Activated B cell treated with CpG ODN at 0.5 μM for 24 hours (primary cell): Measurements from ENCODE around the gene GRIK3. TPM values are rescaled to one million over a fixed set of nuclear protein-coding genes. Genes with fewer than 3 reads are reported as not detected.

Experiments
- ATAC-seq: fragments of 200-7000 bp; cut with Tn5 transposase; one replicate; pipeline ENCODE4 v1.10.0; 2021; ENCODE audit warnings: low read depth, mild to moderate bottlenecking, moderate library complexity
- CTCF ChIA-PET: fragments of 350-600 bp; sonication (Branson Sonifier 250); formaldehyde crosslinking; loops from one replicate; lab custom pipeline; 2021; ENCODE audit warnings: antibody characterized with exemption; lab: Charles Lee
- POLR2A ChIA-PET: fragments of 350-600 bp; sonication (Branson Sonifier 250); formaldehyde crosslinking; loops from one replicate; lab custom pipeline; 2021; ENCODE audit warnings: antibody characterized with exemption; lab: Charles Lee
- DNase-seq: peaks from one replicate; pipeline ENCODE4 v3.0.0; 2022
- H3K27ac Mint-ChIP-seq: one replicate; pipeline ENCODE4 v1.8.0; 2020; ENCODE audit warnings: mixed read lengths
- H3K27me3 Mint-ChIP-seq: one replicate; pipeline ENCODE4 v1.8.0; 2021; ENCODE audit warnings: mixed read lengths
- H3K36me3 Mint-ChIP-seq: one replicate; pipeline ENCODE4 v1.8.0; 2021; ENCODE audit warnings: low read depth, mixed read lengths
- H3K4me1 Mint-ChIP-seq: one replicate; pipeline ENCODE4 v1.8.0; 2021; ENCODE audit warnings: mixed read lengths
- H3K4me3 Mint-ChIP-seq: one replicate; pipeline ENCODE4 v1.8.0; 2020; ENCODE audit warnings: mild to moderate bottlenecking, mixed read lengths
- H3K9me3 Mint-ChIP-seq: one replicate; pipeline ENCODE4 v1.8.0; 2020; ENCODE audit warnings: mixed read lengths
- CTCF ChIP-seq: fragments of 200-600 bp; IDR thresholded peaks from one replicate; pipeline ENCODE4 v1.8.0; 2022; ENCODE audit warnings: antibody characterized with exemption, mild to moderate bottlenecking
- intact Hi-C: fragments of 100-400 bp; cut with micrococcal nuclease; formaldehyde crosslinking; loops from one replicate; pipeline ENCODE4 v1.15.1; 2024
- total RNA-seq: library from RNA; stranded (reverse); gene quantifications from 2 replicates; pipeline ENCODE4 v1.2.3, GENCODE V29; 2022

The GRIK3 gene
- total RNA-seq, 1 donor from 2014 or later: 0.35 TPM

- H3K27ac Mint-ChIP-seq: no peak overlapping the region
- intact Hi-C loops: no loop called here
- peaks cover 20% of the 10 kb centered on the region for H3K27me3 Mint-ChIP-seq
- no peaks in the 10 kb centered on the region for H3K4me1 Mint-ChIP-seq
- POLR2A ChIA-PET: interaction anchor here (0.7 kb wide), 1 partner anchor 53 kb away, joined by 3 read pairs; no protein-coding TSS in a partner anchor
- H3K9me3 Mint-ChIP-seq: no peaks in the 10 kb centered on the region
- no peak for TF ChIP-seq CTCF
- H3K4me3 Mint-ChIP-seq: no peak overlapping the region
- CTCF ChIA-PET: no interaction called here
- ATAC-seq (no peak), DNase-seq (no peak)
- H3K36me3 Mint-ChIP-seq: no peaks in the 10 kb centered on the region
Measured at GRCh38 chr1:36776256-36776655, 258.1 kb downstream of the GRIK3 start.

- Mint-ChIP-seq H3K36me3 (no peaks in the 10 kb centered on the region), H3K27me3 (peaks cover 24% of the 10 kb centered on the region), H3K4me3 (no peak overlapping the region), H3K27ac (no peak overlapping the region), H3K9me3 (no peaks in the 10 kb centered on the region), H3K4me1 (no peaks in the 10 kb centered on the region)
- no peak for TF ChIP-seq CTCF
- no peak for DNase-seq
- CTCF ChIA-PET: no interaction called here
- intact Hi-C loops: no loop called here
- POLR2A ChIA-PET: interaction anchor here (0.7 kb wide), 1 partner anchor 53 kb away, joined by 3 read pairs; no protein-coding TSS in a partner anchor
- no peak for ATAC-seq
Measured at GRCh38 chr1:36775716-36776115, 258.6 kb downstream of the GRIK3 start.

- Mint-ChIP-seq H3K27ac (no peak overlapping the region), H3K27me3 (peaks cover 38% of the 10 kb centered on the region), H3K4me1 (no peaks in the 10 kb centered on the region), H3K36me3 (no peaks in the 10 kb centered on the region), H3K4me3 (no peak overlapping the region), H3K9me3 (no peaks in the 10 kb centered on the region)
- DNase-seq: no peak
- ATAC-seq: no peak
- TF ChIP-seq CTCF: no peak
- POLR2A ChIA-PET: no interaction called here
- intact Hi-C loops: no loop called here
- CTCF ChIA-PET: no interaction called here
Measured at GRCh38 chr1:36773827-36774541, 260.3 kb downstream of the GRIK3 start.

GRCh38 chr1:36772647-36773495 lies 261.4 kb downstream of the GRIK3 start:
- ATAC-seq: no peak
- CTCF ChIA-PET: no interaction called here
- POLR2A ChIA-PET: no interaction called here
- intact Hi-C loops: no loop called here
- H3K4me3 Mint-ChIP-seq: no peak overlapping the region
- H3K27me3 Mint-ChIP-seq: peaks cover 40% of the 10 kb centered on the region
- H3K27ac Mint-ChIP-seq: no peak overlapping the region
- DNase-seq: no peak
- no peaks in the 10 kb centered on the region for H3K36me3 Mint-ChIP-seq
- no peaks in the 10 kb centered on the region for H3K9me3 Mint-ChIP-seq
- H3K4me1 Mint-ChIP-seq: no peaks in the 10 kb centered on the region
- no peak for TF ChIP-seq CTCF

GRCh38 chr1:36771660-36772284 lies 262.5 kb downstream of the GRIK3 start:
- Mint-ChIP-seq H3K4me3 (no peak overlapping the region), H3K27me3 (peaks cover 40% of the 10 kb centered on the region), H3K27ac (no peak overlapping the region), H3K36me3 (no peaks in the 10 kb centered on the region), H3K4me1 (no peaks in the 10 kb centered on the region), H3K9me3 (no peaks in the 10 kb centered on the region)
- ChIA-PET CTCF (no interaction called here), POLR2A (interaction anchor here (0.7 kb wide), 1 partner anchor 14 kb away, joined by 3 read pairs; no protein-coding TSS in a partner anchor)
- no peak for TF ChIP-seq CTCF
- no peak for ATAC-seq
- DNase-seq: no peak
- intact Hi-C loops: no loop called here
